Adrenal gland (tissue), 5 donors: ENCODE data around the gene TRAPPC6A.

Experiments used
- CTCF ChIP-seq, 6 experiments: fragments of 450-650 bp in 4 of 6; fragments of 200-600 bp in 2 of 6; sonication (generic) in 1 of 6; IDR thresholded peaks; 1 replicate in 5 of 6; 2 replicates in 1 of 6; pipeline versions ENCODE4 v1.5.1 to v1.8.0; 2016 to 2021; ENCODE audit warnings: antibody characterized with exemption in 6 of 6, mild to moderate bottlenecking in 2 of 6, moderate library complexity in 1 of 6
- POLR2A ChIP-seq, 2 donors: fragments of 450-650 bp; IDR thresholded peaks; one replicate each; pipeline ENCODE4 v1.6.1; 2017; ENCODE audit warnings: antibody characterized with exemption in 2 of 2, mild to moderate bottlenecking in 2 of 2, moderate library complexity in 1 of 2
- donor health status: DM: no; HTN: no; CAD: no.

- no peak for TF ChIP-seq CTCF (IDR thresholded peaks at IDR 0.05)
- no peak for TF ChIP-seq POLR2A (IDR thresholded peaks at IDR 0.05)
These were observed 40.8 kb downstream of the TRAPPC6A start for GRCh38 chr19:45137179-45137761.
